Effector memory CD4-positive, alpha-beta T cell (primary cell): ENCODE measurements around the gene THAP2.

Experiments used
- DNase-seq, 3 donors: peaks; one replicate each; pipeline ENCODE4 v3.0.0-alpha.2; 2020
- H3K27ac ChIP-seq: 2 replicates; pipeline ENCODE4 v1.7.0; 2013; ENCODE audit warnings: mild to moderate bottlenecking, low read length, moderate library complexity; ENCODE audit not compliant: insufficient read depth, poor library complexity, severe bottlenecking
- H3K27me3 ChIP-seq: replicated peaks from 2 replicates; pipeline ENCODE4 v1.7.0; 2013; ENCODE audit warnings: mild to moderate bottlenecking, low read length; ENCODE audit not compliant: insufficient read depth, control insufficient read depth, poor library complexity, severe bottlenecking
- H3K36me3 ChIP-seq: 2 replicates; pipeline ENCODE4 v1.7.0; 2013; ENCODE audit warnings: mild to moderate bottlenecking, low read length, moderate library complexity; ENCODE audit not compliant: control insufficient read depth, insufficient read depth
- H3K4me1 ChIP-seq: 2 replicates; pipeline ENCODE4 v1.7.0; 2013; ENCODE audit warnings: low read length, mild to moderate bottlenecking; ENCODE audit not compliant: control insufficient read depth, insufficient read depth, poor library complexity, severe bottlenecking
- H3K4me3 ChIP-seq: 2 replicates; pipeline ENCODE4 v1.7.0; 2013; ENCODE audit warnings: low read length, low read depth, mild to moderate bottlenecking; ENCODE audit not compliant: insufficient read depth, poor library complexity, severe bottlenecking
- H3K9me3 ChIP-seq: 2 replicates; pipeline ENCODE4 v1.7.0; 2013; ENCODE audit warnings: mild to moderate bottlenecking, low read length, moderate library complexity; ENCODE audit not compliant: control insufficient read depth

The THAP2 gene

GRCh38 chr12:71641390-71641789 lies 22.7 kb upstream of the THAP2 start:
- peaks cover 63% of the 10 kb centered on the region for H3K36me3 ChIP-seq
- DNase-seq = no peak

DNA sequence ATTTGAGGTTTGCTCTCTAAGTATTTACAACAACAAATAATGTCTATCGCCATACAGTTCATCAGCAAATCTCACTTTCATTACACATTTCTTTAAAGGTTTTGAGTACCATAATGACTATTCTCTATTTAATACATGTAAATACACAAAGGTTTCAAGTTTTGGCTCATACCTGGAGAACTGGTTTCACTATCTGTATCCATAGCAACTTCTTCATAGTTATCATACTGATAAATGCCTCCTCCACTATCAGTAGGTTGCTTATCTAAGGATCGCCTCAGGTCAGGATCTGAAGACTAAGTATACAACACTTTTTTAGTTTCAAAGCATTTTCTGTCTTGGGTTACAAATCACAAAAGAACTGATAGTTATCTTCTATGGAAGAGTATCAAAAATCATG lies 21.8 kb upstream of the THAP2 start:
- no peak for DNase-seq
- Histone ChIP-seq H3K27me3 (no peaks in the 10 kb centered on the region), H3K4me1 (no peaks in the 10 kb centered on the region), H3K36me3 (peaks cover 72% of the 10 kb centered on the region), H3K9me3 (no peaks in the 10 kb centered on the region), H3K4me3 (no peak overlapping the region), H3K27ac (no peak overlapping the region)

More at GRCh38 chr12:71641390-71641789, 22.7 kb upstream of the THAP2 start:
- Histone ChIP-seq H3K27me3 (no peaks in the 10 kb centered on the region), H3K27ac (no peak overlapping the region), H3K9me3 (no peaks in the 10 kb centered on the region), H3K4me1 (no peaks in the 10 kb centered on the region), H3K4me3 (no peak overlapping the region)

GRCh38 chr12:71645268-71645667 lies 18.8 kb upstream of the THAP2 start:
- Histone ChIP-seq H3K27me3 (no peaks in the 10 kb centered on the region), H3K36me3 (peaks cover 62% of the 10 kb centered on the region), H3K27ac (no peak overlapping the region), H3K4me1 (no peaks in the 10 kb centered on the region), H3K9me3 (no peaks in the 10 kb centered on the region), H3K4me3 (no peak overlapping the region)
- no peak for DNase-seq

DNA sequence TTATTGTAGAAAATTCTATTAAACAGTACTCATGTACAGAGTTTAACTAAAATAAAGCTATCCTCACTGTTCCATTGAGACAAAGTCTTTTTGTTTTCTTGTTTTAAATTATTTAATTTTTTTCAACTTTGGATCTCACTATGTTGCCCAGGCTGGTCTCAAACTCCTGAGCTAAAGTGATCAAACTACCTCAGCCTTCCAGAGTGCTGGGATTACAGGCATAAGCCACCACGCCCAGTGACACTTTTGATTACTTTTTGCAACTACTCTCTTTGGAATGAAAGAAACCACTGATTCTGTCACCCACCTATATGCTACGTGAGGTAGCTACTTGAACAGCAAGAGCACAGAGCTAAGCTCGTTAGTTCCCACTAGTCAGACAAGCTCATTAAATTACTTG lies 17.6 kb upstream of the THAP2 start:
- Histone ChIP-seq H3K4me3 (no peak overlapping the region), H3K9me3 (no peaks in the 10 kb centered on the region), H3K27me3 (no peaks in the 10 kb centered on the region), H3K27ac (no peak overlapping the region), H3K36me3 (peaks cover 56% of the 10 kb centered on the region), H3K4me1 (no peaks in the 10 kb centered on the region)
- DNase-seq = no peak

DNA sequence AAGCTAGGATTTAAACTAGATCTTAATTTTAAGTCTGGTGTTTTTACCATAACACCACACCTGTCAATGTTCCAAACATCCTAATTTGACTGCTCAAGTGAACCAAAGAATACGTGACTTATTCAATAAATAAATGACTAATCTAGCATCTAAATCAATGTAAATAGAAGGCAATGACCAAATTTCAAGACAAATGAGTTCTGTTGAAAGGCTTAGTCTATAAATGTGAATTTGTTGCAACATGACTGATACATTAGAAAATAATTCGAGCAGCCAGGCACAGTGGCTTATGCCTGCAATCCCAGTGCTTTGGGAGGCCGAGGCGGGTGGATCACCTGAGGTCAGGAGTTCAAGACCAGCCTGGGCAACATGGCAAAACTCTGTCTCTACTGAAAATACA lies 15.6 kb upstream of the THAP2 start:
- Histone ChIP-seq H3K9me3 (no peaks in the 10 kb centered on the region), H3K4me3 (no peak overlapping the region), H3K36me3 (peaks cover 47% of the 10 kb centered on the region), H3K4me1 (no peaks in the 10 kb centered on the region), H3K27me3 (no peaks in the 10 kb centered on the region), H3K27ac (no peak overlapping the region)
- no peak for DNase-seq

- H3K27ac ChIP-seq = no peak overlapping the region
- H3K4me1 ChIP-seq = no peaks in the 10 kb centered on the region
- no peaks in the 10 kb centered on the region for H3K27me3 ChIP-seq
- peaks cover 39% of the 10 kb centered on the region for H3K36me3 ChIP-seq
- H3K4me3 ChIP-seq = no peak overlapping the region
- DNase-seq = no peak
- H3K9me3 ChIP-seq = no peaks in the 10 kb centered on the region
Observed at GRCh38 chr12:71649401-71649800, 14.7 kb upstream of the THAP2 start.

DNA sequence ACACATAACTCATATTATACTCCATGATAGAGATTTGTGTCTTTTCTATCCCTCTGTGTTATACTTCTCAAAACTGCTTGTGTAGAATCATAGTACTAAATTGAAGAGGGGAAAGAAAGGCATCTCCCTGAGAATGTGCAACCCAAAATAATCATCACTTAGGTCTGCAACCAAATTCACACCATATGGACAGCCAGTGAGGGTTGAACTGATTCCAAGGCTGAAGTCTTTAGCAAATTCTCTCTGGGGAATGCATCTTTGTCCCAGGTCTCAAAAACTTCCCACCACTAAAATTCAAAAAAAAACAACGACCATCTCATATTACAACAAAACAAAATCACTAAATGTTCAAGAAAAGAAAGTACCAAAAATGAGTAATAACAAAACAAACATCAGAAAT lies 11.4 kb upstream of the THAP2 start:
- no peak overlapping the region for H3K4me3 ChIP-seq
- DNase-seq = no peak
- H3K36me3 ChIP-seq = peaks cover 13% of the 10 kb centered on the region
- no peaks in the 10 kb centered on the region for H3K4me1 ChIP-seq
- no peaks in the 10 kb centered on the region for H3K9me3 ChIP-seq
- no peaks in the 10 kb centered on the region for H3K27me3 ChIP-seq
- no peak overlapping the region for H3K27ac ChIP-seq

GRCh38 chr12:71653137-71653536 lies 11.0 kb upstream of the THAP2 start:
- no peaks in the 10 kb centered on the region for H3K9me3 ChIP-seq
- peaks cover 13% of the 10 kb centered on the region for H3K36me3 ChIP-seq
- DNase-seq = no peak
- H3K4me3 ChIP-seq = no peak overlapping the region
- no peak overlapping the region for H3K27ac ChIP-seq
- H3K4me1 ChIP-seq = no peaks in the 10 kb centered on the region
- H3K27me3 ChIP-seq = no peaks in the 10 kb centered on the region

DNA sequence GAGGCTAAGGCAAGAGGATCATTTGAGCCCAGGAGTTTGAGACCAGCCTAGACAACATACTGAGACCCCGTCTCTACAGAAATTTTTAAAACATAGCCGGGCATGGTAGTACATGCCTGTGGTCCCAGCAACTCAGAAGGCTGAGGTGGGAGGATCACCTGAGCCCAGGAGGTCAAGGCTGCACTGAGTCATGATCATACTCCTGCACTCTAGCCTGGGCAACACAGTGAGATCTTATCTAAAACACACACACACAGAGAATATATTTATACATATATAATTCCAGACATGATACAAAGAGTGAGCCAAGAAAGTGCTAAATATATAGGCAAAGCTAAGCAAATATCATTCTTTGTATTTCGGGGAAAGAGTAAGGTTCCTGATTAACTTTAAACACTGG lies 9.9 kb upstream of the THAP2 start:
- H3K27me3 ChIP-seq = no peaks in the 10 kb centered on the region
- H3K4me3 ChIP-seq = no peak overlapping the region
- no peaks in the 10 kb centered on the region for H3K9me3 ChIP-seq
- H3K36me3 ChIP-seq = peaks cover 13% of the 10 kb centered on the region
- DNase-seq = no peak
- H3K4me1 ChIP-seq = no peaks in the 10 kb centered on the region
- no peak overlapping the region for H3K27ac ChIP-seq

DNA sequence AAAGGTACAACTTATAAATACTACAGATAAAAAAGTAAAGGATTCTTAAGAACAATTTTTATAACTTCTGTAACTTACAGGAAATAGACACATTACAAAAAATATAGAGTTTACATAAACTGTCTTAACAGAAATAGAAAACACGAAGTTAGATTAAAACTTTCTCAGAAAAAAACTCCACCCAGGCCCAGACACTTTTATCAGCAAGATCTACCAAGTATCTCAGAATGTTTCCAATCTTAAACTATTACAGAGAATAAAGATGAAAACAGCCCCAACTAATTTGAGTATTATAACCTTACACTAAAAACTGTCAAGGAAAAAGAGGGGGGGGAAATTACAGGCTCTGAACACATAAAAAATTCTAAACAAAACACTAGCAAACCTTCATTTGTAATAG lies 8.6 kb upstream of the THAP2 start:
- Histone ChIP-seq H3K36me3 (peaks cover 24% of the 10 kb centered on the region), H3K4me1 (no peaks in the 10 kb centered on the region), H3K4me3 (no peak overlapping the region), H3K27ac (no peak overlapping the region), H3K27me3 (no peaks in the 10 kb centered on the region), H3K9me3 (no peaks in the 10 kb centered on the region)
- no peak for DNase-seq

GRCh38 chr12:71655907-71656306 lies 8.2 kb upstream of the THAP2 start:
- Histone ChIP-seq H3K36me3 (peaks cover 21% of the 10 kb centered on the region), H3K4me3 (no peak overlapping the region), H3K9me3 (no peaks in the 10 kb centered on the region), H3K27me3 (no peaks in the 10 kb centered on the region), H3K4me1 (no peaks in the 10 kb centered on the region), H3K27ac (no peak overlapping the region)
- DNase-seq = no peak
